Activated naive CD4-positive, alpha-beta T cell treated with anti-CD3 and anti-CD28 coated beads, Interleukin-2, amount 50 U/mL, for 72 hours (primary cell): Measurements from ENCODE around the gene DENND1C. TPM values are rescaled to one million over a fixed set of nuclear protein-coding genes. Genes with fewer than 3 reads are reported as not detected.
A peak's percentile ranks its signal among the peaks of the same experiment; 100 is the strongest.

Source experiments
- ATAC-seq, 2 donors: fragments of 150-1000 bp; cut with Tn5 transposase; 2 replicates each; pipeline ENCODE4 v1.10.0; 2021; ENCODE audit warnings: mild to moderate bottlenecking in 2 of 2, moderate library complexity in 2 of 2
- DNase-seq, 2 donors: peaks; one replicate each; pipeline ENCODE4 v3.0.0; 2021 to 2022; ENCODE audit warnings: low spot score in 2 of 2
- H3K27ac Mint-ChIP-seq, 2 donors: one replicate each; pipeline ENCODE4 v1.8.0; 2022; ENCODE audit warnings: mild to moderate bottlenecking in 2 of 2, mixed read lengths in 2 of 2
- H3K36me3 Mint-ChIP-seq, 2 donors: one replicate each; pipeline ENCODE4 v1.8.0; 2022; ENCODE audit warnings: mixed read lengths in 2 of 2
- H3K9me3 Mint-ChIP-seq, 2 donors: one replicate each; pipeline ENCODE4 v1.8.0; 2022; ENCODE audit warnings: mixed read lengths in 2 of 2
- total RNA-seq, 2 donors: library from RNA; stranded (reverse); gene quantifications; one replicate each; pipeline ENCODE4 v1.2.3, GENCODE V29; 2022

DENND1C gene, protein sequence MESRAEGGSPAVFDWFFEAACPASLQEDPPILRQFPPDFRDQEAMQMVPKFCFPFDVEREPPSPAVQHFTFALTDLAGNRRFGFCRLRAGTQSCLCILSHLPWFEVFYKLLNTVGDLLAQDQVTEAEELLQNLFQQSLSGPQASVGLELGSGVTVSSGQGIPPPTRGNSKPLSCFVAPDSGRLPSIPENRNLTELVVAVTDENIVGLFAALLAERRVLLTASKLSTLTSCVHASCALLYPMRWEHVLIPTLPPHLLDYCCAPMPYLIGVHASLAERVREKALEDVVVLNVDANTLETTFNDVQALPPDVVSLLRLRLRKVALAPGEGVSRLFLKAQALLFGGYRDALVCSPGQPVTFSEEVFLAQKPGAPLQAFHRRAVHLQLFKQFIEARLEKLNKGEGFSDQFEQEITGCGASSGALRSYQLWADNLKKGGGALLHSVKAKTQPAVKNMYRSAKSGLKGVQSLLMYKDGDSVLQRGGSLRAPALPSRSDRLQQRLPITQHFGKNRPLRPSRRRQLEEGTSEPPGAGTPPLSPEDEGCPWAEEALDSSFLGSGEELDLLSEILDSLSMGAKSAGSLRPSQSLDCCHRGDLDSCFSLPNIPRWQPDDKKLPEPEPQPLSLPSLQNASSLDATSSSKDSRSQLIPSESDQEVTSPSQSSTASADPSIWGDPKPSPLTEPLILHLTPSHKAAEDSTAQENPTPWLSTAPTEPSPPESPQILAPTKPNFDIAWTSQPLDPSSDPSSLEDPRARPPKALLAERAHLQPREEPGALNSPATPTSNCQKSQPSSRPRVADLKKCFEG
- 10 to 100 TPM; 70.8 to 84.4 TPM for total RNA-seq

DNA sequence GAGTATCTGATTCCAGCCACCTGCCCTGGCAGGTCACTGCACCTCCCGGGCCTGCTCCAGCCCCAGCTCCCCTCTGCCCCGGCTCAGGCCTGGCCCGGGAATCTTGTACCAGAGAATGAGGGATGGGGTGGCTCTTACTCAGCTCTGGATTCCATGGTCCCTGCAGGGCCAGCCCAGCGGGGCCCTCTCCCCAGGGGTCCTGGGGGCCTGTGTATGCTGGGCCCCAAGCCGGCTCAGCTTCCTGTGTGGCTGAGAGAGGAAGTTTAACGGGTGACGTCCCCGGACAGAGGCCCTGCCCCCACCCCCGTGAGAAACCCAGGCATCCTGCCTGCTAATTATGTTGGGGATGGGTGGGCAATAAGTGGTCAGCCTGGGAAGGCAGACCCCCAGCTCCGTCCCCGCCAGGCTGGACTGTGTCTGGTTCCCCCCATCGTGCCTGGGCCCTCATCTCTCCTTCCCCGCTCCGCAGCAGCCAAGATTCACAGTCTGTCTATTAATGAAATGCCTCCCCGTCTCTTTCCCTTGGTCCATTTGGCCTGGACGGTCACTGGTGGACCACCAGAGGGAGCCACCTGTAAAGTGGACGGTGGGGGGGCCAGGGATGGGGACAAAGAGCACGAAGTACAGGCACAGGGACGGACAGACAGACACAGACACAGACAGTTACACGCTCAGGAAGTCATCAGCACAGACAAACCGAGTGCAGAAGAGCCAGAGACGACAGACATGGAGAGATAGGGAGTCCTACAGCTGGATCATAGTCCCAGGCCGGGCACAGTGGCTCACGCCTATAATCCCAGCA lies at the start of gene DENND1C:
Gene DENND1C (minus strand): TSS at position 247 of the 802 bp plus-strand sequence. CDS start 92 bp downstream, at position 155.
- DNase-seq (peak; percentile 65 to 77), ATAC-seq (peak; percentile 81 to 85)
- peak within 1 kb of the TSS; percentile 98 to 99 for H3K27ac Mint-ChIP-seq
- no peaks in the 10 kb centered on the region for H3K36me3 Mint-ChIP-seq
- H3K9me3 Mint-ChIP-seq, result no peaks in the 10 kb centered on the region

GRCh38 chr19:6530386-6531162 lies 49.0 kb upstream of the DENND1C start, which contains the start of gene TNFSF9:
Gene TNFSF9 (plus strand): TSS chr19:6531026. CDS start chr19:6531037, 11 bp downstream.
- Mint-ChIP-seq H3K9me3 (no peaks in the 10 kb centered on the region), H3K27ac (peak within 1 kb of the TSS; percentile 67 to 70), H3K36me3 (peaks cover 0 to 6% of the 10 kb centered on the region in 2 donors)
- DNase-seq (peak; percentile 84 to 86), ATAC-seq (peak; percentile 75 to 79)

DNA sequence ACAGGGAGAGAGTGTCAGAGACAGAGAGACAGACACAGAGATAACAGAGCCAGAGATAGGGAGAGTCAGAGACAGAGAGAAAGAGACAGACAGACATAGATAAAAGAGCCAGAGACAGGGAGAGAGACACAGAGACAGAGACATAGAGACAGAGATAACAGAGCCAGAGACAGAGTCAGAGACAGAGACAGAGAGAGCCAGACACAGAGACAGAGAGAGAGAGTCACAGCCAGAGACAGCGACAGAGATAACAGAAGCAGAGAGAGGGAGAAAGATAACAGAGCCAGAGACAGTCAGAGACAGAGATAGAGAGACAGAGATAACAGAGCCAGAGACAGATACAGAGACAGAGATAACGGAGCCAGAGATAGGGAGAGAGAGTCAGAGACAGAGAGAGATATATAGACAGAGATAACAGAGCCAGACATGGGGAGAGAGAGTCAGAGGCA lies 48.4 kb upstream of the DENND1C start:
- DNase-seq (no peak), ATAC-seq (no peak)
- H3K36me3 Mint-ChIP-seq, result peaks cover 0 to 6% of the 10 kb centered on the region in 2 donors
- H3K27ac Mint-ChIP-seq, result peak overlapping the region in 1 of 2 donors; percentile 67
- H3K9me3 Mint-ChIP-seq, result no peaks in the 10 kb centered on the region

DNA sequence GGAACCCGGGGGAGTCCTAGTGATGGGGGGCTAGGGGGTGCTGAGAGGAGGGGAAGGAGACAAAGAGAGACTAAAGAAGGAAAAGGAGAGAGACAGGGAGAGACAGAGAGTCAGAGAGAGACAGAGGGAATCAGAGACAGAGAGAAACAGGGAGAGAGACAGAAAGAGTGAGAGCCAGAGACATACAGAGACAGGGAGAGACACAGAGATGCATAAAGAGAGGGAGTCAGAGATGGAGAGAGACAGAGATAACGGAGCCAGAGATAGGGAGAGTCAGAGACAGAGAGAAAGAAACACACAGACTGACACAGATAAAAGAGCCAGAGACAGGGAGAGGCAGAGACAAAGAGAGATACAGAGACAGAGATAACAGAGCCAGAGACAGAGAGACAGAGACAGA lies 47.8 kb upstream of the DENND1C start:
- no peak for ATAC-seq
- Mint-ChIP-seq H3K27ac (peak overlapping the region in 1 of 2 donors; percentile 67), H3K9me3 (no peaks in the 10 kb centered on the region), H3K36me3 (peaks cover 0 to 6% of the 10 kb centered on the region in 2 donors)
- no peak for DNase-seq

GRCh38 chr19:6528544-6529121 lies 47.0 kb upstream of the DENND1C start:
- DNase-seq (no peak), ATAC-seq (no peak)
- H3K9me3 Mint-ChIP-seq, result no peaks in the 10 kb centered on the region
- H3K27ac Mint-ChIP-seq, result no peak overlapping the region
- H3K36me3 Mint-ChIP-seq, result peaks cover 0 to 6% of the 10 kb centered on the region in 2 donors

GRCh38 chr19:6527893-6528543 lies 46.4 kb upstream of the DENND1C start:
- no peak for ATAC-seq
- no peak overlapping the region for H3K27ac Mint-ChIP-seq
- peaks cover 0 to 6% of the 10 kb centered on the region in 2 donors for H3K36me3 Mint-ChIP-seq
- no peak for DNase-seq
- no peaks in the 10 kb centered on the region for H3K9me3 Mint-ChIP-seq

- DNase-seq, result no peak
Measured at GRCh38 chr19:6524311-6524710, 42.7 kb upstream of the DENND1C start.

GRCh38 chr19:6522712-6523111 lies 41.1 kb upstream of the DENND1C start:
- Mint-ChIP-seq H3K36me3 (no peaks in the 10 kb centered on the region), H3K9me3 (no peaks in the 10 kb centered on the region), H3K27ac (no peak overlapping the region)
- ATAC-seq, result no peak
- DNase-seq, result no peak

More at GRCh38 chr19:6524311-6524710, 42.7 kb upstream of the DENND1C start:
- Mint-ChIP-seq H3K36me3 (no peaks in the 10 kb centered on the region), H3K27ac (no peak overlapping the region), H3K9me3 (no peaks in the 10 kb centered on the region)
- ATAC-seq, result no peak

GRCh38 chr19:6521718-6522646 lies 40.4 kb upstream of the DENND1C start:
- Mint-ChIP-seq H3K9me3 (no peaks in the 10 kb centered on the region), H3K36me3 (no peaks in the 10 kb centered on the region), H3K27ac (peak overlapping the region in 1 of 2 donors; percentile 31)
- ATAC-seq (peak in 1 of 2 donors; percentile 19), DNase-seq (no peak)

- Mint-ChIP-seq H3K9me3 (no peaks in the 10 kb centered on the region), H3K36me3 (no peaks in the 10 kb centered on the region), H3K27ac (peak overlapping the region; percentile 70 to 77)
- peak; percentile 3 to 43 for ATAC-seq
- no peak for DNase-seq
Measured at GRCh38 chr19:6519289-6519688, 37.7 kb upstream of the DENND1C start.

- H3K36me3 Mint-ChIP-seq, result no peaks in the 10 kb centered on the region
- ATAC-seq, result peak; percentile 13 to 60
- peak overlapping the region; percentile 77 to 78 for H3K27ac Mint-ChIP-seq
- no peaks in the 10 kb centered on the region for H3K9me3 Mint-ChIP-seq
- peak; percentile 19 to 74 for DNase-seq
Measured at GRCh38 chr19:6518145-6518911, 36.7 kb upstream of the DENND1C start.

GRCh38 chr19:6516659-6517291 lies 35.2 kb upstream of the DENND1C start:
- Mint-ChIP-seq H3K36me3 (no peaks in the 10 kb centered on the region), H3K9me3 (no peaks in the 10 kb centered on the region), H3K27ac (peak overlapping the region; percentile 77 to 89)
- ATAC-seq (peak; percentile 79 to 82), DNase-seq (peak; percentile 90 to 98)
